Measurements from ENCODE around the gene KMT2C.

- TF ChIP-seq MAFK (IDR thresholded peaks at IDR 0.05; ENCODE audit: low read depth, low read length) (no peak), POLR2AphosphoS5 (IDR thresholded peaks at IDR 0.05; ENCODE audit: low read depth, low read length) (no peak), HDAC6 (IDR thresholded peaks at IDR 0.05; ENCODE audit: low read depth, low read length) (no peak), SIN3A (conservative IDR thresholded peaks at IDR 0.05 in 1 of 2, IDR thresholded peaks at IDR 0.05 in 1 of 2; ENCODE audit: low read depth in 1 of 2, low read length in 2 of 2) (no peak), MAX (IDR thresholded peaks at IDR 0.05) (no peak), POLR2A (IDR thresholded peaks at IDR 0.05; ENCODE audit: control extremely low read depth in 1 of 2, low read depth in 2 of 2, low read length in 2 of 2) (no peak), GTF2F1 (IDR thresholded peaks at IDR 0.05; ENCODE audit: borderline replicate concordance, low read depth, low read length) (no peak), RAD21 (IDR thresholded peaks at IDR 0.05 in 1 of 2, conservative IDR thresholded peaks at IDR 0.05 in 1 of 2; ENCODE audit: low read depth in 2 of 2, low read length in 2 of 2) (no peak)
These were observed 95.6 kb downstream of the KMT2C start for GRCh38 chr7:152340161-152340560.

All from H1 (cell line).